HuH-7.5 (cell line): ENCODE measurements around the gene OR56A1.
"Not testable (repeated sequence)": the region's sequence is repeated elsewhere in the genome, so short reads cannot be mapped to it uniquely, and the experiment has no call there.

ENCODE experiments used
- DNase-seq: peaks from one replicate; pipeline ENCODE4 v3.0.0; 2011; ENCODE audit warnings: low spot score

The OR56A1 gene, protein sequence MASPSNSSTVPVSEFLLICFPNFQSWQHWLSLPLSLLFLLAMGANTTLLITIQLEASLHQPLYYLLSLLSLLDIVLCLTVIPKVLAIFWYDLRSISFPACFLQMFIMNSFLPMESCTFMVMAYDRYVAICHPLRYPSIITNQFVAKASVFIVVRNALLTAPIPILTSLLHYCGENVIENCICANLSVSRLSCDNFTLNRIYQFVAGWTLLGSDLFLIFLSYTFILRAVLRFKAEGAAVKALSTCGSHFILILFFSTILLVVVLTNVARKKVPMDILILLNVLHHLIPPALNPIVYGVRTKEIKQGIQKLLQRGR

DNA sequence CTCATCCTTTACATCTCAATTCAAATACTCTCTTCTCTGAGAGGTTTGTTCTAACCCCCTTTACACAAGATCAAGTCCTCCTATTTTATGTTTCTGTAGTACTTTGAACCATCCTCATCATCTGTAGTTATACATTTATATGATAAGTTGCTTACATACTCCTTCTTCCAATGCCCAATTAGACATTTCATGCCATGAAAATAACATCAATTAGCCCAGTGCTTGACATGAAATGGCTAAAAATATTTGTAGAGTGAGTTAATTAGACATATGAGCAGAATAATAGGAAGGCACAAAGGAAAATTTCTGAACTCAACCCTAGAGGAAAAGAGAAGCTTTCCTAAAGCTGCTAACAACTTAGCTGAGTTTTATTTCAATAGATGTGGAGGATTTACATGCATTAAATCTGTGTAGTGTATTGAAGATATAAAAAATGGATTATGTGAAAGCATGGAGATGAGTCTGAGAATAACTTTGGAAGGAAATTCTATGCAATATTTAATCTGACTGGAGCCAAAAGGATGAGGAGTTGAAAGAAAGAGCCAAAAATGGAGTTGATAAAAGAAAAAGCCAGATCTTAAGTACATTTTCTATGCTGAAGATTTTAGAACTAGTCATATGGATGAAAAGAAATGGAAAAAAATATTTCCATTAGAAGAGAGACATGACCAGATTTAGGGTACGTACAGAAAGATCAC is at the start of gene OR56A1:
OR56A1 (minus strand) TSS at position 51 of the 698 bp plus-strand sequence. CDS start 3,066 bp downstream, outside the sequence.
- DNase-seq, result no peak

DNA sequence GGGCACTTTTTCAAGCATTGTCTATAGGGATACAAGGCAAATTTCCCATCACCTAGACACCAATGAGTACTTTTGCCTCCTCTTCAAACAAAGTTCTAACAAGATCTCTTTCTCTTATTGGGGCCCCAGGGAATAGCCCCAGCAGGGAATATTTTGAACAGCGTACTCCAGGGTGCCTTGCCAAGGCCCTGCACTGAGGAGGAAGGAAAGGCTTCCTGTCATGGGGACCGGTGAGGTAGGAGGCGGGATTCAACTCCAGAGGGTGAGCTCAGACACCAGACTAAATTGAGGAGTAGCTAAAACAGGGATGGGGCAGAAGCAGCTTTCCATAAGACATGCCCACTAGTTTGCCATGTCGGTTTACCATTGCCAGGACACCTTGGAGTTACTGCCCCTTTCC is 48.9 kb upstream of the OR56A1 start:
- no peak for DNase-seq

DNA sequence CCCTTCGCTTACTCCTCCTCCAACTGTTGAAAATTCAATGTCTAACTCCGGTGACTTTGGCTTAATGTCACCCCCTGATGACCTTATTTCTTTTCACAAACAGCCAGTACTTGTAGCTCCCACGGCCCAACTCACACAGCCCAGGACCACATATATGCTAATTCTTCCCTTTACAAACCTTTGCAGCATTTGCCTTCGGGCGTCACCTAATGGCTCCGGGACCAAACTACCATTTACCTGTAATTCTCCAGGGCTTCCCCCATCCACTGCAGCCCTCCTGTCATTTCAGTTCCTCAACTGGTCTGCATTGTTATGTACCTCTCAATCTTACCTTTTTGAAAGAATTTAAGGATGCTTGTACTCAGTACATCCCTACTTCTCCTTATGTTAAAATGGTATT is 47.2 kb upstream of the OR56A1 start:
- DNase-seq, result no peak

DNA sequence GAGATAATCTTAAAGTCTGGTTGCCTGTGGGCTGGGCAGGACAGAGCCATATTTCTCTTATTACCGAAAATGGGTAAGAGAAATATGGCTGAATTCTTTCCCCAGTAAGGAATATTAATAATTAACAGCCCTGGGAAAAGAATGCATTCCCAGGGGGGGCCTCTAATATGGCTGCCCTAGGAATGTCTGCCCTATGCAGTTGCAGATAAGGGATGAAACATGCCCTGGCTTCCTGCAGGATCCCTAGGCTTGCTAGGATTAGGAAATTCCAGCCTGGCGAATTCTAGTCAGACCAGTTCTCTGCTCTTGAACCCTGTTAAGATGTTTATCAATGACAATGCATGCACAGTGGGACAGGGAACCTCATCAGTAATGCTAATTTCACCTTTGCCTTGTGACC is 45.9 kb upstream of the OR56A1 start:
- DNase-seq, result not testable (repeated sequence)

DNA sequence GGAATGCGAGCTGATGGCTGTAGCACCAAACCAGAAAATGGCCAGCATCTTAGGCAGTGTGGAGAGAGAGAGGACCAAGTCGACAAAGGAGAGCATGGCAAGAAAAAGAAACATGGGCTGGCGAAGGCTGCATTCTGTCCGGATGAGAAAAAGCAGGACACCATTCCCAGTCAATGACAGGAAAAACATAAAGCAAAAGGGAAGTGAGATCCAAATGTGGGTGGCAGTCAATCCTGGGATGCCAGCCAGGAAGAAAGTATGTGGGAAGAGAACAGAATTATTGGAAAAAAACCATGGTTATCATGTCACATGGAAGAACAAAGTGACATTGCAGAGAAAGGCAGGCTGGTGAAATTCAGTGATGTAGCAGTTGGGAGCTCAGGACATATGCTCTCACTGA is 36.9 kb upstream of the OR56A1 start:
- no peak for DNase-seq

DNA sequence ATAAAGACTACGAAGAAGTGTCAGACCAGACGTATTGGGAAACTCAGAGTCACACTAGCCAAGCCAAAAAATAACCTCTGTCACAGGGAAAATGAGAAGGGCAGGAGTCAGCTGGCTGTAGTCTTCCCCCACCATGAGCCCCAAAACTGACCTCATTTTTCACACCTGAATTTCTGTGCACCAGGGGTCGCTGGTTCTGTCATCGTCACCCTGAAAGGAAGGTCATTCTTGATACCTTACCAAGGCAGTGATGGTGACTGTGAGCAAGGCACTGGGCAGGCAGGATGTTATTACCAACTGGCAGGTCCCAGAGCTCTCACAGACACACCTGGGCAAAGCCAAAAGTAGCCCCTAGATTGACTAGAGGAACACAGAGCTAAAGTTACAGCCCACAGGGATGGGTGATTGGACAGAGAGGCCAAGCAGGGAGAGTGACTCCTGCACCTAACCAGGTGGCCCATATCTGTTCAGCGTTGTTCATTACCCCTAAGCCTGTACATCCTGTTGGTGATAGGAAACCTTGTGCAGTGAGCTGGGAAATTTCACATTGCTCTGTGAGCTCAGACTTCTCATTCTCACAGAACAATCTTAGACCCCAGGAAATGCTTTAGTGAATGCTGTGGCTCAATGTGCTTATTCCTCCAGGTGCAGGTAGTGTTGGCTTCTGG is 32.3 kb upstream of the OR56A1 start:
- no peak for DNase-seq

DNA sequence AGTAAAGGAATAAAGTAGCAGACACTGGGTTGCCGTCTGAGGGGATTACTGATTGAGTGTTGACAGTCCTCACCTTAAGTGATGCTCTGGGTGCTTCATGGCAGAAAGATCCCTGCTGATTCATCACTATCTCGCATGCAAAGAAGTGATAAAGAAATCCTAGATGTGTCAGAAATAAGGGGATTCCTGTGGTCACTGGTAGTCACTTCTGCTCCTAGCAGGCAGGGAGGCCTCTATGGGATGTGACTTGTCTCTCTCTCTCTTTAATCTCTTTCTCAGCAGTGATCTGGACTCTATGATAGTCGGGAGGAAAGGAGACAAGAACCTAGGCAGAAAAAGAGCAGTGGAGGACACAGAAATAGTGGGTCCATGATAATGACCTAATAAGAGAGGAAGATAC is 30.9 kb upstream of the OR56A1 start:
- no peak for DNase-seq

DNA sequence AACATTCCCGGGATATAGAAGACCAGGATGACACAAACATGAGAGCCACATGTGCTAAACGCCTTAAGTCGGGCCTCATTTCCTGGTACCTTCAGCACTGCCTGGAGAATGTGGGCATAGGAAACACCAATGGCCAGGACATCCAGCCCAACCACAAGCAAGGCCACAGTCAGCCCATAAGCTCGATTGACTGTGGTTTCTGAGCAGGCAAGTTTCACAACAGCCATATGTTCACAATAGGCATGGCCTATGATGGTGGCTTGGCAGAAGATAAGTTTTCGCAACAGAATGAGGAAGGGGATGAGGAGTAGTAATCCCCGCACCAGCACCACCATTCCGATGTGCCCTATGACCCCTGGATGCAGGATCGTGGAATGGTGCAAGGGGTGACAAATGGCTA is 26.9 kb upstream of the OR56A1 start:
- DNase-seq, result no peak

DNA sequence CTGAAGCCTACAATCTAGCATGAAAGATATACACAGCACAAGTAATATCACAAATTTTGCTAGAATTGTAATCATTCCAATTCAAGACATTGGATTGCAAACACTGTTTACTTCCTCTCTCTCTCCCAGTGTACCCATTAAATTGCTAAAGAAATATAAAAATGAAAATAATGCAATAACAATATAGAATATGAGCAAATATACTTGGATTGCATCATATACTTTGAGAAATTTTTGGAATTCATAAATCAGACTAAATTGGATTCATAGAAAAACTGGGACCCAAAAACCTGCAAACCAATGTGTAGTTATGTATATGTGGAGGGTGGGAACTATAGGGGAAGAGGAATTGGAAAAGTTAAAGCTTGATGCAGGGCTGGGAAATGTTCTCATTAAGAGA is 25.0 kb upstream of the OR56A1 start:
- DNase-seq, result no peak

DNA sequence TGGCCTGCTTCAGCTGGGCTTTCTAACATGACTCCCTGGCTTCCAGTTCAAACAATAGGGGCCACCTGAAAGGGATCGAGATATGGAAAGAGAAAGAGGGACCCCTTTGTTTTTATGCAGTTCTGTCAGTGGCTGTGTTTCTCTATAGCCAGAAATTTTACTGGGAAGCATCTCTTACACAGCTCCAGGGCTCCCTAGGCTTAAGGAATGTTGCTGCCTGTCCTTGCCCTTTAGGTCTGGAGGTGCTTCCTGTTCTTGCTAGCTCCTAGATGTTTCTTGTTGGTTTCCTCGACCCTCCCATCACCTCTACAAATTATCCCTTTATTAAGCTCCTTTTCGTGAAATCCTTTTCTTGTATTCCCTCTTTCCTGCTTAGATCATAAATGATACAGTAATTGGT is 21.8 kb upstream of the OR56A1 start:
- DNase-seq, result no peak

DNA sequence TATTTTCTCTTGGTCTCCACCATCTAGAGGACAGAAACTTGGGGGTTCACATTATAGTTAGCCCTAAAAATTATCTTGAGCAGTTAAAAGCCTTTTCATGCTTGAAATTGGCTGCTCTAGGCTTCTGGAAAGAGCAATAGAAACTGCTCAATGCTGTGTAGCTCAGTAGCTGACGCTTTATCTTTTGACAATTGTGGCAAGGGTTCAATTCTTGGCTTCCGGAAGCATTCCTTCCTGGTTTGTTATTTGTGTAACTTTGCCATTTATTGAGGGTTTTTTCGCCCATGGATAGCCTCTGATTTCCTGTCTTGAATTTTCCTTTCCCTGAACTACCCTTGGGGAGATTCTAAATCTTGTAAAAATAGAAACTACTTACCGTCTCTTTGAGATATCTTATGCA is 10.3 kb upstream of the OR56A1 start:
- DNase-seq, result no peak

DNA sequence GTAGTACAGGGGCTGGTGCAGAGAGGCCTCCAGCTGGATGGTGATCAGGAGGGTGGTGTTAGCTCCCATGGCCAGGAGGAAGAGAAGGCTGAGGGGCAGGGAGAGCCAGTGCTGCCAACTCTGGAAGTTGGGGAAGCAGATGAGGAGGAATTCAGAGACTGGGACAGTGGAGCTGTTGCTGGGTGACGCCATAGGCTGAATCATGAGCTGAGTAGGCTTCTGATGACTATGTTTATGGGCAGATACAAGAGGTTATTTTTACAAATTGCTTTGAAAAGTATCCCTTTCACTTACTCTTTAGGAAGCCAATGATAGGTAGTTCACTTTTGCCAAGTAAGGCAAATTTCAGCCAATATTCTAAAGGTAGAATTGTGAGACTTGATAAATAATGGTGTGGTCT is 3.1 kb downstream of the OR56A1 start:
- DNase-seq, result no peak

DNA sequence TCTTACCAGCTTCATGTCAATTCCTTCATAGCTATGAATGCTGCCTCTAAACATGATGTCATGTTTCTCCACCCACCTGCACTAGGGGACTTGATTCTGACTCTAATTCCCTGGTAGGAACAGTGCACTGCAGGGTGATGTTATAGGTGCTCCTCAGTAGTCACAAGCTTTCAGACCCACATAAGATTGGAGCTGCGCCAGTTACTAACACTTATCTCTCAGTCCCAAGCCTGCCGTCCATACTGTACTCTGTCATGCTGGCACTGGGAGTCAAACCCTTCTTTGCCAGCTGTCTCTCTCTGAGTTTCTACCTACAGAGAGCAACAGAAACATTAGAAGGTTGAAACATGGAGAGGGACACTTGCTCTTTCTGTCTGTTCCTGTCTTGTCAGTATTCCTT is 5.5 kb downstream of the OR56A1 start:
- no peak for DNase-seq

DNA sequence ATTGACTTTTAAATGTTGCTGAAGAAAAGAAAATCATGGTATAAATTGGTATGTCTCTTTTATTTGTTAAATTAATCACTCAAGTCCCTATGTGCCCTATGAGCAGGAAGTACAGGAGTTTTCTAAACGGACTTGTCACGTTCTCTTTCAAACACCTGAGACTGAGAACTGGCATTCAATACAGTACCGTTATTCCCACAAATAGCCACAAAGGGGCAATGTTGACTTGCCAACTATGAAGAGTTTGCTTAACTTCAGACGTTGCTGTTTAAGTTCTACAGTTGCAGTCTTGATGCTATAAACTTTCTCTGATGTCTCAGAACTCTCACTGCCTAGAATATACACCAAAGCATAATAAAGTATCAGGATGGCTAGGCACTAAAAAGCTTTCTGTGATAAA is 7.6 kb downstream of the OR56A1 start:
- peak; percentile 7 for DNase-seq

DNA sequence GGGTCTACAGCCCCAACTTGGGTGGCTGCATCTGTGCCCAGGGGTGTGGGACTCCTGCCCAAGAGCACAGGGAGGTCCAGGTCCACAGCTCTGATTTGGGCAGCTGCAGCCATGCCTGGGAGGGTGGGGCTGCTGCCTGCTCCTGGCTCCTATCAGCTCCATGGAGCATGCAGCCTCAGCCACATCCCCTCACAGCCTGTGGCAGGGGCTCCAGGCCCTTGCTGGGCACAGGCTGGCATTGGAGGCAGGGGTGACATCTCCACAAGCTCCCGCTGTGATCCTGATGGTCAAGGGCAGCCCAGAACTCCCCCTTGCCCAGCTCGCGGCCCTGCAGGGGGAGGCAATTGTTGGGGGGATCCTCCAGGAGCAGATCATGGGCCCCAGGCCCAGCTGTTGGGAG is 17.5 kb downstream of the OR56A1 start:
- DNase-seq, result no peak

DNA sequence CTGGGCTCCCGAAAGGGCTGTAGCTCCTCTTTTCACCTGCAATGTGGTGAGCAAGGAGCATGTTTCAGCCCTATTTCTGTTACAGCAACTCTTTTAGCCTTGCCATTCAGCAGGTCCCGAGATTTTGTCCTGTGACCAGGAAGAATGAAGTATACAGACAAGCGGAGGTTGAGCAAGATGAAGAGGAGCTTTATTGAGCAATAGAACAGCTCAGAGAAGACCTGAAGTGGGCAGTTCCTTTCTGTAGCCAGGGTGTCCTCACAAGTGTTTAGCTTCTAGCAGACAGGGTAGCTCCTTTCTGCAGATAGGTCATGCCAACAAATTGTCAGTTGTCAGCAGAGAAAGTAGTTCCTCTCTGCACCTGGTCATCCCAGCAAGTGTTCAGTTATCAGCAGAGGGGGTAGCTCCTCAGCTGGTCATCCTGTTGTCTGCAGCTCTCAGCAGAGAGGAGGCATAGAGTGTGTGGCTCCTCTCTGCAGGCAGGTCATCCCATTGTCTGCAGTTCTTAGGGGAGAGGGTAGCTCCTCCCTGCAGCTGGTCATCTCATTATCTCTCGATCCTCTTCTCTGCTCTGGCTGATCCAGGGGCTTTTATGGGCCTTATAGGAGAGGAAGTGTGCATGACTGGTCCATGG is 18.4 kb downstream of the OR56A1 start:
- DNase-seq, result no peak

DNA sequence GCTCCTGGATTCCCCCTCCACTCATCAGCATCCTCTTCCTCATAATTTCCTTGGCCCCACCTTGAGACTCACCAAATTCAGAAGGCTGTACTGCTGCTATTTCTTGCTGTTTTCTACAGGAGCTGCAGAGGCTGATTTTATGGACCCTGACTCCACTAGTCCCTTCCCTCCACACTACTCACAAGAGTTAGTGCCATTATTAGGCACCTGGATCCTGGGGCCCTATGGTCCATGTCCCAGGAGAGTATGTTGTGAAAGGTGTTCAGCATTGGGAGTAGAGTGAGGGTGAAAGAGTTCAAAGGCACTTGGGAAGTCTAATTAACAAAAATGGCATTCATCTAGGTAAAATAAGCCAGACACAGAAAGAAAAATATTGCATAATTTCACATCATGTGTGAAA is 23.7 kb downstream of the OR56A1 start, which contains the start of gene OR56A4:
OR56A4 (minus strand) TSS at position 101 of the 400 bp plus-strand sequence. CDS start 3,954 bp downstream, outside the sequence.
- DNase-seq, result no peak

DNA sequence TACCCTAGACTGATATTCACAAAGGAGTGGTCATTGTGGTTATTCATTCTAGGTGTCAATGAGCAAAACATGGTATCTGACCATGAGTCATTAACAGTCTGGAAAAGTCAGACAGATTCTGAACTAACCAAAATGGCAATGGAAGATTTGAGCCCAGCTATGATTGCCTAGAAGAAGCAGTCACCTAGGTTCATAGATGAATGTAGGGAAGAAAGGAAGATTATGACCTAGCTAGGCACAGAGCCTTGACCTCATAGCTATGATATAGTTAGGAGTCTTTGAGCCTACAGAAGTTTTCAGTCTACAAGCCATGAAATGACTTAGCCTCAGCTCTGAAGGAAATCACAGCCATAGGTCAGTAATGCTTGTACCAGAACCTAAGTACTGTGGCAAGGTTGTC is 24.2 kb downstream of the OR56A1 start:
- no peak for DNase-seq

DNA sequence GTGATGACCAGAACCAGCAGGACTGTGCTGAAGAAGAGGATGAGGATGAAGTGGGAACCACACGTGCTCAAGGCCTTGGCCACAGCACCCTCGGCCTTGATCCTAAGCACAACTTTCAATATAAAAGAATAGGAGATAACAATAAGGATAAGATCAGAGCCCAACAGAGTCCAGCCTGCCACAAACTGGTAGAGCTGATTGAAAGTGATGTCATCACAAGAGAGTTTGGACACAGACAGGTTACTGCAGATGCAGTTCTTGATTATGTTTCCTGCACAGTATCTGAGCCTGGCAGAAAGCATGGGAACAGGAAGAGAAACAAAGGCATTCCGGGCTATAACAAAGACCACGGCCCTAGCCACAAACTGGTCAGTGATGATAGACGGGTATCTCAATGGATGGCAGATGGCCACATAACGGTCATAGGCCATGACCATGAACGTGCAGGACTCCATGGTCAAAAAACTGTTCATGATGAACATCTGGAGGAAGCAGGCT is 28.3 kb downstream of the OR56A1 start:
- no peak for DNase-seq

DNA sequence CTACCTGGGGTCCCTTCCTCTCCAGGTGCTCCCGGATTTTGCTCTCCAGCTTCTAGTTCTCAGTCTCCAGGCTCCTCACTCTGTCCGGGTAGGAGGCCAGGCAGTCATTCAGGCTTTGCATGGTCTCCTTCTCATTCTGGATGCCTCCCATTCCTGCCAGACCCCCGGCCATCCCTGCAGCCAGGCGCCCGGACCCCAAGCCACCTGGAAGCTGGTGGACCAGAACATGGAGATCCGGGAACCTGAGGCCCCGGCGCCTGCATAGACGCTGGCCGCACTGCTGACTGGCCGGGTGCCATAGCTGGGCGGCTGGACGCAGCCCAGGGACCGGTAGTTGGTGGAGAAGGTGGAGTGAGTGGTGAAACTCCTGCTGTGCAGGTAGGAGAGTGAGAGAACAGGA is 35.8 kb downstream of the OR56A1 start:
- DNase-seq, result no peak

DNA sequence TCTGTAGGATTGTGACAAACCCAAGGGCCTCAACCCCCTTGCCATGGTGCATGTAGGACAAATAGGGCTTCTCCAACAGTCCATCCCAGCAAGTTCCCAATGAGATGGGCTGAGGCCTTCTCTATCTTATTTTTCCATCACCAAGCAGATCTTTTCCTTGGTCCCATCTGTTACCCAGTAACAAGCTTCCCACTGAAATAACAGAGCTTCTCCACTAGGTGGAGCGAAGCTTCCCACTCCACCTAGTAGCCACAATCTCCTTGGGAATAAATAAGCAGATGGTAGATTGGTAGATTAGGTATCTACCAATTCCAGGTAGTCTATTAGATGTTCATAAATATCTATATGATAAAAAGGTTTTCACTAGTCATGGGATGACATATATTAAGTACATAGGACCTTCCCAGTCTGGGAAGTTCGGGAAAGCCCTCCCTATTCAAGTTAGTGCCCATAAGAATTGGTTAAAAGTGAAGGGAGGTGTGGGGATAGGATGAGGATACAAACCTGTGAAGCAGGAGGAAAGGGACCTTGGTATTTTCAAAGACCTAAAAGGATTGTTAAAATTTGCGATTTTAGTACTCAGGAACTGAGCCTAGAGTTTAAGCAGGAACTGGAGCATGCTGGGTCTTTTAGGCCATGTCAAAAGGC is 37.8 kb downstream of the OR56A1 start:
- peak; percentile 25 for DNase-seq

DNA sequence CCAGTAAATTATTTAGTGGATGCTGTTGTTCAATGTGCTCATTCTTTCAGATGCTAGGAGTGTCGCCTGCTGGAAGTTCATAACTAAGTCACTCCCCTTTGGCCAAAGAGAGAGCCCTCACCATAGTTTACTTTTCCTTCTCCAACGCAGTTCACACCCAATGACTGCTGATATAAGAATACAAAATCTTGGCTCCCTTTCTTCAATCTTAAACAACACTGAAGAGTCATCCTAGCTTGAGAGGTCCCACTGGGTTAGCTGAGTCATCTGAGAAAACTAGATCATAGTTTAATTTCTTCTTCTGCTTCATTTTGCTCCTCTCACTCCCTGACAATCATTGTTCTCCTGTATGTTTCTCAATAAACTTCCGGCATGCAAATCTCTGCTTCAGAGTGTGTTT is 38.4 kb downstream of the OR56A1 start:
- DNase-seq, result no peak
